Peyer's patch (tissue), 4 donors: ENCODE data around the gene MGAT5. TPM values are rescaled to one million over a fixed set of nuclear protein-coding genes. Genes with fewer than 3 reads are reported as not detected.
A peak's percentile ranks its signal among the peaks of the same experiment; 100 is the strongest.

ENCODE experiments used
- DNase-seq, 3 donors: peaks; one replicate each; pipeline ENCODE4 v3.0.0-alpha.2; 2017 to 2019
- H3K27ac ChIP-seq, 4 donors: fragments of 200-600 bp; sonication (generic); one replicate each; pipeline ENCODE4 v1.5.1; 2016 to 2019
- H3K27me3 ChIP-seq, 2 donors: fragments of 200-600 bp; sonication (generic); one replicate each; pipeline ENCODE4 v1.5.1; 2019
- H3K36me3 ChIP-seq, 3 donors: fragments of 200-600 bp; sonication (generic); one replicate each; pipeline ENCODE4 v1.5.1; 2016 to 2019
- H3K4me1 ChIP-seq, 4 donors: fragments of 200-600 bp; sonication (generic); one replicate each; pipeline ENCODE4 v1.5.1; 2016 to 2019
- H3K4me3 ChIP-seq, 4 donors: fragments of 200-600 bp; sonication (generic); 1 replicate in 3 of 4; 2 replicates in 1 of 4; pipeline ENCODE4 v1.5.1; 2016 to 2019; ENCODE audit warnings: mild to moderate bottlenecking in 1 of 4
- H3K9me3 ChIP-seq, 4 donors: fragments of 200-600 bp; sonication (generic); one replicate each; pipeline ENCODE4 v1.5.1; 2016 to 2019; ENCODE audit warnings: mild to moderate bottlenecking in 1 of 4
- CTCF ChIP-seq, 6 experiments: fragments of 450-650 bp in 4 of 6; fragments of 200-600 bp in 2 of 6; sonication (generic) in 1 of 6; IDR thresholded peaks; one replicate each; pipeline ENCODE4 v1.5.1; 2017 to 2019; ENCODE audit warnings: antibody characterized with exemption in 6 of 6, mild to moderate bottlenecking in 3 of 6, moderate library complexity in 1 of 6
- POLR2A ChIP-seq, 2 donors: fragments of 450-650 bp; IDR thresholded peaks; one replicate each; pipeline ENCODE4 v1.5.1; 2017; ENCODE audit warnings: antibody characterized with exemption in 2 of 2, mild to moderate bottlenecking in 2 of 2, moderate library complexity in 2 of 2
- total RNA-seq, 4 donors: library from RNA; depleted of rRNA; stranded (reverse); fragments of >200 nt; gene quantifications; one replicate each; pipeline ENCODE4 v1.1.0, GENCODE V29; 2016

Gene MGAT5
- total RNA-seq, 4 donors from 2014 or later: 106 to 182 (median 117) TPM

- no peaks in the 10 kb centered on the region for H3K9me3 ChIP-seq
- H3K27ac ChIP-seq: peak overlapping the region in 2 of 4 donors; percentile 39 to 86
- peak overlapping the region in 2 of 4 donors; percentile 10 to 35 for H3K4me3 ChIP-seq
- peaks cover 0 to 55% (median 34%) of the 10 kb centered on the region in 4 donors for H3K4me1 ChIP-seq
- TF ChIP-seq POLR2A (IDR thresholded peaks at IDR 0.05) (no peak), CTCF (IDR thresholded peaks at IDR 0.05) (no peak)
- no peaks in the 10 kb centered on the region for H3K27me3 ChIP-seq
- DNase-seq: no peak
- H3K36me3 ChIP-seq: peaks cover 0 to 12% (median 0%) of the 10 kb centered on the region in 3 donors
Observed at GRCh38 chr2:134254824-134255223, 952 bp downstream of the MGAT5 start.

GRCh38 chr2:134256956-134257355, 3.1 kb downstream of the MGAT5 start:
- no peak for DNase-seq
- Histone ChIP-seq H3K36me3 (peaks cover 0 to 12% (median 0%) of the 10 kb centered on the region in 3 donors), H3K27me3 (no peaks in the 10 kb centered on the region), H3K9me3 (no peaks in the 10 kb centered on the region), H3K4me3 (peak overlapping the region in 1 of 4 donors; percentile 29), H3K27ac (peak overlapping the region in 2 of 4 donors; percentile 44 to 86), H3K4me1 (peaks cover 0 to 54% (median 37%) of the 10 kb centered on the region in 4 donors)
- no peak for TF ChIP-seq CTCF (IDR thresholded peaks at IDR 0.05)
- TF ChIP-seq POLR2A (IDR thresholded peaks at IDR 0.05): no peak

GRCh38 chr2:134257509-134257908, 3.6 kb downstream of the MGAT5 start:
- DNase-seq: no peak
- peaks cover 0 to 12% (median 0%) of the 10 kb centered on the region in 3 donors for H3K36me3 ChIP-seq
- peaks cover 0 to 54% (median 35%) of the 10 kb centered on the region in 4 donors for H3K4me1 ChIP-seq
- H3K4me3 ChIP-seq: peak overlapping the region in 1 of 4 donors; percentile 29
- no peaks in the 10 kb centered on the region for H3K27me3 ChIP-seq
- H3K27ac ChIP-seq: peak overlapping the region in 2 of 4 donors; percentile 44 to 86
- TF ChIP-seq POLR2A (IDR thresholded peaks at IDR 0.05): no peak
- no peak for TF ChIP-seq CTCF (IDR thresholded peaks at IDR 0.05)
- no peaks in the 10 kb centered on the region for H3K9me3 ChIP-seq

- Histone ChIP-seq H3K27me3 (no peaks in the 10 kb centered on the region), H3K9me3 (no peaks in the 10 kb centered on the region), H3K36me3 (peaks cover 0 to 12% (median 0%) of the 10 kb centered on the region in 3 donors), H3K27ac (peak overlapping the region in 3 of 4 donors; percentile 15 to 86 (median 42)), H3K4me1 (peaks cover 0 to 49% (median 29%) of the 10 kb centered on the region in 4 donors), H3K4me3 (peak overlapping the region in 1 of 4 donors; percentile 29)
- no peak for TF ChIP-seq POLR2A (IDR thresholded peaks at IDR 0.05)
- no peak for TF ChIP-seq CTCF (IDR thresholded peaks at IDR 0.05)
- DNase-seq: no peak
Observed at GRCh38 chr2:134257965-134258683, 4.3 kb downstream of the MGAT5 start.

GRCh38 chr2:134258684-134259388, 5.0 kb downstream of the MGAT5 start:
- peak in 2 of 3 donors; percentile 64 to 81 for DNase-seq
- Histone ChIP-seq H3K9me3 (no peaks in the 10 kb centered on the region), H3K4me1 (peaks cover 0 to 46% (median 28%) of the 10 kb centered on the region in 4 donors), H3K4me3 (no peak overlapping the region), H3K36me3 (peaks cover 0 to 12% (median 0%) of the 10 kb centered on the region in 3 donors), H3K27me3 (no peaks in the 10 kb centered on the region), H3K27ac (peak overlapping the region; percentile 35 to 88 (median 64))
- no peak for TF ChIP-seq CTCF (IDR thresholded peaks at IDR 0.05)
- no peak for TF ChIP-seq POLR2A (IDR thresholded peaks at IDR 0.05)
